IMR-90 (cell line): ENCODE measurements around the gene TINAG. TPM values are rescaled to one million over a fixed set of nuclear protein-coding genes. Genes with fewer than 3 reads are reported as not detected.
A peak's percentile ranks its signal among the peaks of the same experiment; 100 is the strongest.

Experiments
- ATAC-seq: fragments of 200-7000 bp; cut with Tn5 transposase; 2 replicates; pipeline ENCODE4 v1.9.1; 2020; ENCODE audit warnings: low read depth, mild to moderate bottlenecking, moderate library complexity
- BruUV-seq: library from RNA; stranded (reverse); fragments of 400-500 nt; replicated peaks from 2 replicates; lab custom pipeline; 2021; lab: Mats Ljungman, UMichigan
- CTCF ChIA-PET: fragments of 300-600 bp; formaldehyde crosslinking; extraction: SDS; loops from one replicate; lab custom pipeline; 2021; ENCODE audit warnings: antibody characterized with exemption; lab: Yijun Ruan, JAX
- POLR2A ChIA-PET: fragments of 300-600 bp; sonication (Branson Sonifier 250); formaldehyde crosslinking; loops from one replicate; lab custom pipeline; 2022; ENCODE audit warnings: antibody characterized with exemption; ENCODE audit not compliant: unreplicated experiment; lab: Charles Lee
- DNase-seq: peaks from one replicate; pipeline ENCODE4 v3.0.0; 2013
- H2AFZ ChIP-seq: replicated peaks from 2 replicates; pipeline ENCODE3; 2013; ENCODE audit warnings: low read length, mild to moderate bottlenecking; ENCODE audit not compliant: poor library complexity
- H2AK5ac ChIP-seq: 2 replicates; pipeline ENCODE4 v1.6.1; 2013; ENCODE audit warnings: low read depth, low read length, inconsistent platforms
- H2AK9ac ChIP-seq: replicated peaks from 2 replicates; pipeline ENCODE3; 2013; ENCODE audit warnings: mild to moderate bottlenecking, low read depth, low read length, moderate library complexity; ENCODE audit not compliant: poor library complexity
- H2BK120ac ChIP-seq: 2 replicates; pipeline ENCODE4 v1.6.1; 2013; ENCODE audit warnings: low read depth, low read length, inconsistent platforms
- H2BK15ac ChIP-seq: 3 replicates; pipeline ENCODE4 v1.6.1; 2013; ENCODE audit warnings: low read depth, low read length, inconsistent platforms
- H2BK20ac ChIP-seq: 2 replicates; pipeline ENCODE4 v1.6.1; 2013; ENCODE audit warnings: low read depth, mild to moderate bottlenecking, inconsistent platforms, low read length, moderate library complexity
- H2BK5ac ChIP-seq: 2 replicates; pipeline ENCODE4 v1.6.1; 2013; ENCODE audit warnings: mild to moderate bottlenecking, low read depth, low read length, inconsistent platforms; ENCODE audit not compliant: poor library complexity, severe bottlenecking
- H3K14ac ChIP-seq: replicated peaks from 2 replicates; pipeline ENCODE4 v1.6.1; 2013; ENCODE audit warnings: low read depth, low read length, inconsistent platforms
- H3K18ac ChIP-seq: 2 replicates; pipeline ENCODE4 v1.6.1; 2013; ENCODE audit warnings: low read depth, low read length, control low read depth
- H3K23ac ChIP-seq: 2 replicates; pipeline ENCODE4 v1.6.1; 2013; ENCODE audit warnings: low read depth, low read length, inconsistent platforms
- H3K27ac ChIP-seq: 2 replicates; pipeline ENCODE4 v1.5.1; 2013; ENCODE audit warnings: mild to moderate bottlenecking, control low read depth, low read length; ENCODE audit not compliant: insufficient read depth
- H3K27me3 ChIP-seq: 2 replicates; pipeline ENCODE4 v1.6.1; 2013; ENCODE audit warnings: low read length; ENCODE audit not compliant: control insufficient read depth, insufficient read depth
- H3K36me3 ChIP-seq: 2 replicates; pipeline ENCODE4 v1.6.1; 2013; ENCODE audit warnings: low read length, mixed read lengths; ENCODE audit not compliant: control insufficient read depth, insufficient read depth
- H3K4ac ChIP-seq: 2 replicates; pipeline ENCODE4 v1.6.1; 2013; ENCODE audit warnings: low read depth, low read length, inconsistent platforms
- H3K4me1 ChIP-seq: 2 replicates; pipeline ENCODE4 v1.6.1; 2013; ENCODE audit warnings: low read length, mixed read lengths; ENCODE audit not compliant: control insufficient read depth, insufficient read depth
- H3K4me2 ChIP-seq: 2 replicates; pipeline ENCODE4 v1.6.1; 2013; ENCODE audit warnings: low read depth, mild to moderate bottlenecking, control low read depth, low read length, moderate library complexity
- H3K4me3 ChIP-seq: 2 replicates; pipeline ENCODE4 v1.5.1; 2013; ENCODE audit warnings: low read depth, mild to moderate bottlenecking, control low read depth, low read length, moderate library complexity; ENCODE audit not compliant: insufficient read depth
- H3K56ac ChIP-seq: 2 replicates; pipeline ENCODE4 v1.6.1; 2013; ENCODE audit warnings: low read length, inconsistent platforms; ENCODE audit not compliant: insufficient read depth; ENCODE audit errors: extremely low read depth
- H3K79me1 ChIP-seq, 2 experiments: 2 replicates each; pipeline ENCODE4 v1.6.1; 2013; ENCODE audit warnings: low read length in 2 of 2, inconsistent platforms in 1 of 2, low read depth in 1 of 2
- H3K9ac ChIP-seq: 2 replicates; pipeline ENCODE4 v1.6.1; 2013; ENCODE audit warnings: low read depth, low read length, control low read depth
- H3K9me1 ChIP-seq: 2 replicates; pipeline ENCODE4 v1.6.1; 2013; ENCODE audit warnings: low read length, inconsistent platforms; ENCODE audit not compliant: insufficient read depth
- H3K9me3 ChIP-seq: 2 replicates; pipeline ENCODE4 v1.6.1; 2013; ENCODE audit warnings: low read length; ENCODE audit not compliant: control insufficient read depth, insufficient read depth
- H4K20me1 ChIP-seq: 2 replicates; pipeline ENCODE4 v1.6.1; 2013; ENCODE audit warnings: low read length, inconsistent platforms; ENCODE audit not compliant: insufficient read depth
- H4K5ac ChIP-seq: 2 replicates; pipeline ENCODE4 v1.6.1; 2013; ENCODE audit warnings: mild to moderate bottlenecking, low read depth, low read length, control low read depth
- H4K8ac ChIP-seq, 2 experiments: 2 replicates each; pipeline ENCODE4 v1.6.1; 2013; ENCODE audit warnings: low read depth in 2 of 2, low read length in 2 of 2, control low read depth in 1 of 2, inconsistent platforms in 1 of 2
- H4K91ac ChIP-seq: 2 replicates; pipeline ENCODE4 v1.6.1; 2013; ENCODE audit warnings: low read depth, low read length, inconsistent platforms; ENCODE audit not compliant: insufficient read depth
- MAFK ChIP-seq: IDR thresholded peaks from 2 replicates; pipeline ENCODE4 v1.6.1; 2012; ENCODE audit warnings: low read depth, low read length, improper control_type of control experiment
- MAZ ChIP-seq: IDR thresholded peaks from 2 replicates; pipeline ENCODE4 v1.6.1; 2012; ENCODE audit warnings: low read depth, mild to moderate bottlenecking, low read length, improper control_type of control experiment, moderate library complexity, borderline replicate concordance
- WGBS, 2 experiments: methylation state at CpG; one replicate each; pipeline versions ENCODE4 v1.1.5 to v1.1.7; 2013; ENCODE audit warnings: missing lambda C conversion rate in 2 of 2; ENCODE audit not compliant: insufficient read length in 1 of 2; ENCODE audit errors: extremely low coverage in 2 of 2; 5-methylcytosine and 5-hydroxymethylcytosine counted together
- dilution Hi-C: fragments of 300-500 bp; cut with HindIII; formaldehyde crosslinking; loops from one replicate; pipeline ENCODE4 v1.14.3; 2018; ENCODE audit warnings: low sequenced_read_pairs; ENCODE audit not compliant: unreplicated experiment
- in situ Hi-C: fragments of 300-500 bp; cut with MboI; formaldehyde crosslinking; loops from 3 replicates; pipeline ENCODE4 v1.14.3; 2019; ENCODE audit warnings: low sequenced_read_pairs, inconsistent platforms, mixed read lengths
- intact Hi-C: fragments of 100-400 bp; cut with micrococcal nuclease; formaldehyde crosslinking; loops from 2 replicates; pipeline ENCODE4 v1.10.0; 2022
- polyA plus RNA-seq, 3 experiments: library from polyadenylated mRNA; depleted of rRNA; stranded (reverse); fragments of >200 nt; gene quantifications; 2 replicates each; pipeline ENCODE4 v1.2.3, GENCODE V29; 2012; ENCODE audit warnings: low replicate concordance in 1 of 3
- total RNA-seq: library from RNA; depleted of rRNA; stranded (reverse); fragments of >200 nt; gene quantifications from 2 replicates; pipeline ENCODE4 v1.2.3, GENCODE V29; 2012

The TINAG gene
- total and polyA plus RNA-seq, 2 of the 4 experiments (the other 2 are of a cell fraction), result not detected

DNA sequence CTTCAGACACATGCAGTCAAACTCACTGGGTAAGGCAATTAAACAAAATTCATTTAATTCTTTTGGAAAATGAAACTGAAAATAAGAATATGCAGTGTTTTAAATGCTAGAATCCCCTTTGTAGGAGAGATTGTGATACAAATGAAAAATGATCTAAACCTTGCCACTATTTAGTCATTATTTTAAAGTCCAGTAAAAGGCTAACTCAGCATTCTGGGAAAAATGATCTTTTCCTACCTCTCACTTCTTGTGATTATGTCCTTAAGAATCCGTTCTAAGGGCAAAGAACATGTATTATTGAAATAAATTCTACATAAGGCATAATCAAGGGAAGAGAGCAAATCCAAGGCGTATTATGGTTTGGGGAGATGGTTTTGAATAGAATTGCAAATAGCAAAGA is 46.4 kb downstream of the TINAG start:
- Histone ChIP-seq H3K23ac (no peak overlapping the region), H3K27me3 (no peaks in the 10 kb centered on the region), H2BK5ac (no peak overlapping the region), H4K20me1 (no peaks in the 10 kb centered on the region), H3K9me3 (no peaks in the 10 kb centered on the region), H3K79me1 (no peaks in the 10 kb centered on the region), H4K5ac (no peak overlapping the region), H3K4me1 (no peaks in the 10 kb centered on the region), H2AFZ (no peak overlapping the region), H3K4me3 (no peak overlapping the region), H3K27ac (no peak overlapping the region), H3K4ac (no peak overlapping the region), H3K18ac (no peak overlapping the region), H3K9ac (no peak overlapping the region), H3K4me2 (no peak overlapping the region), H4K8ac (no peak overlapping the region), H2BK20ac (no peak overlapping the region), H4K91ac (no peak overlapping the region), H2AK9ac (no peak overlapping the region), H3K56ac (no peak overlapping the region), H3K9me1 (no peaks in the 10 kb centered on the region), H2BK120ac (no peak overlapping the region), H2BK15ac (no peak overlapping the region), H3K36me3 (no peaks in the 10 kb centered on the region), H2AK5ac (no peak overlapping the region), H3K14ac (no peak overlapping the region)
- intact Hi-C loops, result no loop called here
- ChIA-PET CTCF (no interaction called here), POLR2A (interaction anchor here (0.6 kb wide), 1 partner anchor 563 kb away, joined by 3 read pairs; no protein-coding TSS in a partner anchor)
- BruUV-seq, result no TSS peak
- in situ Hi-C loops, result no loop called here
- no peak for DNase-seq
- TF ChIP-seq MAZ (no peak), MAFK (peak; percentile 64; the same call in 1 of the 2 replicates)
- no CpG with 5 or more reads among the region's 2 CpGs for WGBS, 2 experiments
- no peak for ATAC-seq
- dilution Hi-C loops, result no loop called here
